ENCODE data around the gene SEMA3G.

Gene SEMA3G

DNA sequence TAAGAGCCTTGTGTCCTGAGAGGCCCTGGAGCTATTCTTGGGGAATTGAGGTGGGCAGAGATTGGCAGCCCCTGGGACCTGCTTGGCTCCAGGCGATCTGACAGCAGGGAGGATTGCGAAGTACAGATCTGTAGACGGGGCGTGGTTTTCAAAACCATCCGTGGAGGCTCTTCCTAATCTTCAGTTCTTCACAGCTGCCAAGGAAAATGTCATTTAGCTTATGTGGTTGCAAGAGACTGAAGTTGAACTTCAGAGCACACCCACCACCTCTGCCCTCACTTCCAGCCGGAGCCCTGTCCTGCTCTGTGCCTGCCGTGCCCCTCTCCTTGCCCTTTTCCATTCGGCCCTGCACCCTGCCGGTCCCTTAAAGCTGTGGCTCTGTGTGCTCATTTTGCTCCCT is 23.4 kb upstream of the SEMA3G start:
- Histone ChIP-seq H3K9me3 (ENCODE audit: insufficient read depth, low read depth, low read length) (no peaks in the 10 kb centered on the region), H3K9ac (ENCODE audit: low read depth, low read length, poor library complexity, severe bottlenecking) (no peak overlapping the region), H3K4me3 (ENCODE audit: low read length, poor library complexity, severe bottlenecking) (no peak overlapping the region), H4K20me1 (ENCODE audit: insufficient read depth, low read length, poor library complexity, severe bottlenecking) (peaks cover 8% of the 10 kb centered on the region), H3K27me3 (ENCODE audit: insufficient read depth, low read length, poor library complexity, severe bottlenecking) (no peaks in the 10 kb centered on the region), H2AFZ (ENCODE audit: low read length) (no peak overlapping the region), H3F3A (ENCODE audit: low read depth) (no peaks in the 10 kb centered on the region), H3K4me2 (ENCODE audit: low read depth, low read length, poor library complexity, severe bottlenecking) (no peak overlapping the region), H3K36me3 (ENCODE audit: insufficient read depth, low read length) (peaks cover 59% of the 10 kb centered on the region; the same call in 1 of the 2 replicates), H3K9me2 (replicated peaks; ENCODE audit: low read depth, low read length) (no peaks in the 10 kb centered on the region), H3K79me2 (ENCODE audit: insufficient read depth, low read length) (peaks cover 45% of the 10 kb centered on the region), H3K4me1 (ENCODE audit: insufficient read depth, low read length, poor library complexity, severe bottlenecking) (no peaks in the 10 kb centered on the region)
- TF ChIP-seq EZH2phosphoT487 (IDR thresholded peaks at IDR 0.05; ENCODE audit: borderline replicate concordance): no peak
- TF ChIP-seq, protein P1, sequence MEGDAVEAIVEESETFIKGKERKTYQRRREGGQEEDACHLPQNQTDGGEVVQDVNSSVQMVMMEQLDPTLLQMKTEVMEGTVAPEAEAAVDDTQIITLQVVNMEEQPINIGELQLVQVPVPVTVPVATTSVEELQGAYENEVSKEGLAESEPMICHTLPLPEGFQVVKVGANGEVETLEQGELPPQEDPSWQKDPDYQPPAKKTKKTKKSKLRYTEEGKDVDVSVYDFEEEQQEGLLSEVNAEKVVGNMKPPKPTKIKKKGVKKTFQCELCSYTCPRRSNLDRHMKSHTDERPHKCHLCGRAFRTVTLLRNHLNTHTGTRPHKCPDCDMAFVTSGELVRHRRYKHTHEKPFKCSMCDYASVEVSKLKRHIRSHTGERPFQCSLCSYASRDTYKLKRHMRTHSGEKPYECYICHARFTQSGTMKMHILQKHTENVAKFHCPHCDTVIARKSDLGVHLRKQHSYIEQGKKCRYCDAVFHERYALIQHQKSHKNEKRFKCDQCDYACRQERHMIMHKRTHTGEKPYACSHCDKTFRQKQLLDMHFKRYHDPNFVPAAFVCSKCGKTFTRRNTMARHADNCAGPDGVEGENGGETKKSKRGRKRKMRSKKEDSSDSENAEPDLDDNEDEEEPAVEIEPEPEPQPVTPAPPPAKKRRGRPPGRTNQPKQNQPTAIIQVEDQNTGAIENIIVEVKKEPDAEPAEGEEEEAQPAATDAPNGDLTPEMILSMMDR (conservative IDR thresholded peaks at IDR 0.05; ENCODE audit: low read length): no peak

DNA sequence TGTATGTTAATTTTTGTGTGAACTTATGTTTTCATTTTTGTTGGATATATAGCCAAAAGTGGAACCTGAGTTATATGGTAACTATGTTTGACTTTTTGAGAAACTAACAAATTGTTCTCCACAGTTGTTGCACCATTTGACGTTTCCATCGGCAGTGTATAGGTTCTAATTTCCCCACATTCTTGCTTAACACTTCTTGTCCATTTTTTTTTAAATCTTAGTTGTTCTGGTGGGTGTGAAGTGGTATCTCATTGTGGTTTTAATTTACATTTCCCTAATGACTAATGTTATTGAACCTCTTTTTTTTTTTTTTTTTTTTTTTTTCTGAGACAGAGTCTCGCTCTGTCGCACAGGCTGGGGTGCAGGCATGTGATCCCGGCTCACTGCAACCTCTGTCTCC is 18.5 kb upstream of the SEMA3G start:
- Histone ChIP-seq H3K4me3 (ENCODE audit: low read length, poor library complexity, severe bottlenecking) (no peak overlapping the region), H3K27me3 (ENCODE audit: insufficient read depth, low read length, poor library complexity, severe bottlenecking) (no peaks in the 10 kb centered on the region), H2AFZ (ENCODE audit: low read length) (no peak overlapping the region), H3F3A (ENCODE audit: low read depth) (no peaks in the 10 kb centered on the region), H4K20me1 (ENCODE audit: insufficient read depth, low read length, poor library complexity, severe bottlenecking) (peaks cover 17% of the 10 kb centered on the region), H3K36me3 (ENCODE audit: insufficient read depth, low read length) (peaks cover 58% of the 10 kb centered on the region; the same call in 1 of the 2 replicates), H3K4me1 (ENCODE audit: insufficient read depth, low read length, poor library complexity, severe bottlenecking) (peaks cover 16% of the 10 kb centered on the region), H3K9me2 (replicated peaks; ENCODE audit: low read depth, low read length) (no peaks in the 10 kb centered on the region), H3K9me3 (ENCODE audit: insufficient read depth, low read depth, low read length) (no peaks in the 10 kb centered on the region), H3K4me2 (ENCODE audit: low read depth, low read length, poor library complexity, severe bottlenecking) (peak overlapping the region; percentile 50), H3K9ac (ENCODE audit: low read depth, low read length, poor library complexity, severe bottlenecking) (no peak overlapping the region), H3K79me2 (ENCODE audit: insufficient read depth, low read length) (peaks cover 82% of the 10 kb centered on the region)
- TF ChIP-seq, protein P1 (conservative IDR thresholded peaks at IDR 0.05; ENCODE audit: low read length): no peak
- no peak for TF ChIP-seq EZH2phosphoT487 (IDR thresholded peaks at IDR 0.05; ENCODE audit: borderline replicate concordance)

DNA sequence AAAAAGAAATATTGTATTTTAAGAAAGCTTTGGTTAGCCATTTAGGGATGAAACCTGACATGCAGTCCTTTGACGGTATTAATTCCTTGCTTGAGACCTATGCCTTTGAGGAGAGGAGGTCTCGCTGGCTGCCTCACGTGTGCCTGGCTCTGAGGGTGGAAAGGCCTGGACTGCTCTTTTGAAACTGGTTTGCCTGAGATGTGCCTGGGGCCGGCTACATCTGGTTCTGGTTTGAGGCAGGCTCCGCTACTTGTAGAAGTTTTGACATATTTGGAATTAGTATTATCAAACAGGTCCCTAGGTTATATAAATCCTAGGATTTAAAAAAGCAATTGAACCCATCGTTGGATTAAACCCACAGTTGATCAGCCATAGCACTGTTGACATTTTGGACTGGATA is 17.0 kb upstream of the SEMA3G start:
- peaks cover 59% of the 10 kb centered on the region; the same call in 1 of the 2 replicates for H3K36me3 ChIP-seq (ENCODE audit: insufficient read depth, low read length)
- peak overlapping the region; percentile 2 for H3K9ac ChIP-seq (ENCODE audit: low read depth, low read length, poor library complexity, severe bottlenecking)
- H3K4me3 ChIP-seq (ENCODE audit: low read length, poor library complexity, severe bottlenecking): no peak overlapping the region
- H3K4me1 ChIP-seq (ENCODE audit: insufficient read depth, low read length, poor library complexity, severe bottlenecking): peaks cover 32% of the 10 kb centered on the region
- no peak overlapping the region for H2AFZ ChIP-seq (ENCODE audit: low read length)
- no peaks in the 10 kb centered on the region for H3K9me3 ChIP-seq (ENCODE audit: insufficient read depth, low read depth, low read length)
- peaks cover 92% of the 10 kb centered on the region for H3K79me2 ChIP-seq (ENCODE audit: insufficient read depth, low read length)
- H3K27me3 ChIP-seq (ENCODE audit: insufficient read depth, low read length, poor library complexity, severe bottlenecking): no peaks in the 10 kb centered on the region
- H3K9me2 ChIP-seq (replicated peaks; ENCODE audit: low read depth, low read length): no peaks in the 10 kb centered on the region
- TF ChIP-seq EZH2phosphoT487 (IDR thresholded peaks at IDR 0.05; ENCODE audit: borderline replicate concordance): no peak
- TF ChIP-seq, protein P1 (conservative IDR thresholded peaks at IDR 0.05; ENCODE audit: low read length): no peak
- peaks cover 31% of the 10 kb centered on the region for H4K20me1 ChIP-seq (ENCODE audit: insufficient read depth, low read length, poor library complexity, severe bottlenecking)
- H3K4me2 ChIP-seq (ENCODE audit: low read depth, low read length, poor library complexity, severe bottlenecking): peak overlapping the region; percentile 42
- no peaks in the 10 kb centered on the region for H3F3A ChIP-seq (ENCODE audit: low read depth)

All from Loucy (cell line).